GM12878 (cell line): Measurements from ENCODE around the gene ANXA11. TPM values are rescaled to one million over a fixed set of nuclear protein-coding genes. Genes with fewer than 3 reads are reported as not detected.

Source experiments
- ATAC-seq: fragments of 200-7000 bp; cut with Tn5 transposase; 3 replicates; pipeline ENCODE4 v1.9.1; 2020; ENCODE audit warnings: mild to moderate bottlenecking, moderate library complexity
- BruUV-seq: library from RNA; stranded (reverse); fragments of 400-500 nt; replicated peaks from 2 replicates; lab custom pipeline; 2021; lab: Mats Ljungman, UMichigan
- CTCF ChIA-PET: fragments of 300-600 bp; sonication (Branson Sonifier 250); formaldehyde crosslinking; extraction: SDS; loops from one replicate; lab custom pipeline; 2021; ENCODE audit warnings: inconsistent platforms; lab: Yijun Ruan, JAX
- POLR2A ChIA-PET: fragments of 350-600 bp; formaldehyde crosslinking; extraction: SDS; loops from one replicate; lab custom pipeline; 2021; ENCODE audit warnings: inconsistent platforms; lab: Charles Lee
- RAD21 ChIA-PET: fragments of 300-600 bp; sonication (Branson Sonifier 250); formaldehyde crosslinking; loops from one replicate; lab custom pipeline; 2023; ENCODE audit warnings: antibody characterized with exemption; ENCODE audit not compliant: unreplicated experiment; lab: Charles Lee
- SMC1A ChIA-PET: fragments of 300-600 bp; sonication (Branson Sonifier 250); formaldehyde crosslinking; loops from one replicate; lab custom pipeline; 2023; ENCODE audit not compliant: unreplicated experiment, uncharacterized antibody; lab: Charles Lee
- DNase-seq: peaks from one replicate; pipeline ENCODE4 v3.0.0-alpha.2; 2011; ENCODE audit warnings: low read depth, low spot score
- FAIRE-seq: peaks from 3 replicates; lab custom pipeline; 2011; peaks lifted over from hg19 to GRCh38; lab: Jason Lieb, UNC
- H2AFZ ChIP-seq: 2 replicates; pipeline ENCODE4 v1.6.0; 2011; ENCODE audit warnings: low read depth, low read length, control low read depth; ENCODE audit not compliant: control insufficient read depth
- H3K27ac ChIP-seq: 2 replicates; pipeline ENCODE4 v1.5.1; 2011; ENCODE audit warnings: control low read depth; ENCODE audit not compliant: control insufficient read depth, insufficient read depth
- H3K27me3 ChIP-seq, 2 experiments: replicated peaks in 1 of 2; 2 replicates each; pipeline versions ENCODE4 v1.6.0 to v1.6.1; 2011; ENCODE audit warnings: low read length in 1 of 2; ENCODE audit not compliant: control insufficient read depth in 2 of 2, insufficient read depth in 2 of 2
- H3K36me3 ChIP-seq, 2 experiments: 2 replicates each; pipeline ENCODE4 v1.5.1; 2011; ENCODE audit warnings: low read length in 1 of 2; ENCODE audit not compliant: control insufficient read depth in 2 of 2, insufficient read depth in 2 of 2
- H3K4me1 ChIP-seq: 2 replicates; pipeline ENCODE4 v1.6.1; 2011; ENCODE audit warnings: mild to moderate bottlenecking, low read length, moderate library complexity, mixed read lengths; ENCODE audit not compliant: control insufficient read depth, insufficient read depth
- H3K4me2 ChIP-seq: 2 replicates; pipeline ENCODE4 v1.6.0; 2011; ENCODE audit warnings: control low read depth; ENCODE audit not compliant: control insufficient read depth, insufficient read depth
- H3K4me3 ChIP-seq: fragments of 200-600 bp; sonication (generic); 2 replicates; pipeline ENCODE4 v1.5.1; 2016
- H3K79me2 ChIP-seq: 2 replicates; pipeline ENCODE4 v1.6.0; 2011; ENCODE audit warnings: low read length; ENCODE audit not compliant: control insufficient read depth, insufficient read depth
- H3K9ac ChIP-seq: 2 replicates; pipeline ENCODE4 v1.8.0; 2011; ENCODE audit warnings: low read length, control low read depth, mixed read lengths; ENCODE audit not compliant: control insufficient read depth, insufficient read depth
- H3K9me3 ChIP-seq: replicated peaks from 3 replicates; pipeline ENCODE4 v1.5.1; 2011; ENCODE audit warnings: mild to moderate bottlenecking, low read length; ENCODE audit not compliant: control insufficient read depth, insufficient read depth
- H4K20me1 ChIP-seq: 2 replicates; pipeline ENCODE4 v1.6.0; 2011; ENCODE audit not compliant: control insufficient read depth, insufficient read depth
- ATF7 ChIP-seq: fragments of 450-650 bp; IDR thresholded peaks from 2 replicates; pipeline ENCODE4 v1.6.1; 2016; ENCODE audit warnings: low read depth, mild to moderate bottlenecking
- BCL3 ChIP-seq: IDR thresholded peaks from 2 replicates; pipeline ENCODE4 v1.6.1; 2011; ENCODE audit warnings: borderline replicate concordance, low read depth, mild to moderate bottlenecking, moderate library complexity, low read length; ENCODE audit not compliant: insufficient read depth, poor library complexity, severe bottlenecking
- BHLHE40 ChIP-seq, 2 experiments: fragments of 450-650 bp in 1 of 2; IDR thresholded peaks; 2 replicates each; pipeline ENCODE4 v1.6.1; 2011 to 2017; ENCODE audit warnings: low read depth in 2 of 2, borderline replicate concordance in 1 of 2, improper control_type of control experiment in 1 of 2, low read length in 1 of 2, mild to moderate bottlenecking in 1 of 2
- HDAC6 ChIP-seq: fragments of 200-600 bp; sonication (generic); IDR thresholded peaks from one replicate; pipeline ENCODE4 v1.8.0; 2017; ENCODE audit warnings: antibody characterized with exemption; ENCODE audit not compliant: unreplicated experiment
- JUND ChIP-seq: IDR thresholded peaks from 2 replicates; pipeline ENCODE4 v1.6.1; 2012; ENCODE audit warnings: low read depth, mild to moderate bottlenecking, low read length, improper control_type of control experiment, moderate library complexity
- KAT2A ChIP-seq: conservative IDR thresholded peaks from 2 replicates; pipeline ENCODE4 v1.6.1; 2011; ENCODE audit warnings: low read depth, low read length; ENCODE audit not compliant: control insufficient read depth
- ZNF217 ChIP-seq: fragments of 450-650 bp; IDR thresholded peaks from 2 replicates; pipeline ENCODE4 v1.6.1; 2017; ENCODE audit warnings: antibody characterized with exemption, mild to moderate bottlenecking
- ZNF687 ChIP-seq: fragments of 450-650 bp; IDR thresholded peaks from 2 replicates; pipeline ENCODE4 v1.6.1; 2017; ENCODE audit warnings: mild to moderate bottlenecking, moderate library complexity
- WGBS: methylation state at CpG from one replicate; pipeline ENCODE4 v1.1.6; 2016; ENCODE audit warnings: low lambda C conversion rate; ENCODE audit not compliant: insufficient replicate concordance, insufficient coverage; ENCODE audit errors: missing lambda C conversion rate; 5-methylcytosine and 5-hydroxymethylcytosine counted together
- in situ Hi-C: fragments of 300-500 bp; cut with MboI; formaldehyde crosslinking; loops from 9 replicates; pipeline ENCODE4 v1.14.3; 2018; ENCODE audit warnings: mixed read lengths
- intact Hi-C: fragments of 100-400 bp; cut with micrococcal nuclease; formaldehyde crosslinking; loops from one replicate; pipeline ENCODE4 v1.14.2; 2022; ENCODE audit not compliant: unreplicated experiment
- polyA plus RNA-seq, 11 experiments: library from polyadenylated mRNA; depleted of rRNA in 4 of 11; unstranded in 6 of 11; stranded (reverse) in 5 of 11; fragments of >200 nt; fragmentation: Nextera tagmentation in 4 of 11; fragmentation: Illumina TruSeq in 1 of 11; extraction: Ambion mirVana in 4 of 11; extraction: Trizol in 1 of 11; gene quantifications; 1 replicate in 1 of 11; 2 replicates in 10 of 11; pipeline versions ENCODE4 v1.2.1 to v1.2.3, GENCODE V29; 2011 to 2016; ENCODE audit warnings: inconsistent platforms in 2 of 11, missing spikeins in 2 of 11, low read depth in 1 of 11
- total RNA-seq, 4 experiments: library from RNA; depleted of rRNA in 3 of 4; stranded (reverse); fragments of >200 nt in 3 of 4; fragmentation: Illumina TruSeq in 1 of 4; extraction: Trizol in 1 of 4; gene quantifications; 2 replicates each; pipeline versions ENCODE4 v1.2.1 to v1.2.3, GENCODE V29; 2013 to 2021

The ANXA11 gene
- total and polyA plus RNA-seq, 10 of the 15 experiments (the other 5 are each of a cell fraction or from before 2014, with no cell fraction given), result 25.0 to 129 (median 72.2) TPM

GRCh38 chr10:80165173-80165572 lies 40.2 kb downstream of the ANXA11 start (continued):
- TF ChIP-seq ZNF687, result no peak

GRCh38 chr10:80164596-80164995 lies 40.7 kb downstream of the ANXA11 start:
- RAD21 ChIA-PET, result interaction anchor here (2.2 kb wide), 1 partner anchor 57 kb away, joined by 7 read pairs; no protein-coding TSS in a partner anchor
- Histone ChIP-seq H3K4me1 (no peaks in the 10 kb centered on the region), H3K4me3 (no peak overlapping the region), H4K20me1 (no peaks in the 10 kb centered on the region), H3K79me2 (no peaks in the 10 kb centered on the region), H3K9me3 (no peaks in the 10 kb centered on the region), H3K9ac (no peak overlapping the region), H3K27ac (no peak overlapping the region), H3K36me3 (peaks cover 18 to 30% of the 10 kb centered on the region in 2 experiments), H2AFZ (no peak overlapping the region), H3K27me3 (no peaks in the 10 kb centered on the region), H3K4me2 (no peak overlapping the region)
- ATAC-seq, result no peak
- TF ChIP-seq BHLHE40 (IDR thresholded peaks at IDR 0.05; ENCODE audit: borderline replicate concordance in 1 of 2, low read depth in 2 of 2, low read length in 1 of 2), result no peak
- TF ChIP-seq JUND, result no peak
- TF ChIP-seq ZNF217, result no peak
- no peak for TF ChIP-seq KAT2A
- no peak for TF ChIP-seq BCL3
- TF ChIP-seq HDAC6, result no peak
- no peak for TF ChIP-seq ATF7
- intact Hi-C loops, result no loop called here
- SMC1A ChIA-PET, result no interaction called here
- CTCF ChIA-PET, result interaction anchor here (1.4 to 7.5 kb wide), 2 partner anchors 21 to 56 kb away, joined by 8 to 41 read pairs; no protein-coding TSS in a partner anchor
- FAIRE-seq, result no peak
- in situ Hi-C loops, result no loop called here
- no peak for DNase-seq
- no TSS peak for BruUV-seq
- POLR2A ChIA-PET, result no interaction called here
- WGBS, result 96% methylated on average over 7 of the region's 7 CpGs
